HG03571 (cell line): ENCODE data around the gene CCND2.
A peak's percentile ranks its signal among the peaks of the same experiment; 100 is the strongest.
"Not testable (repeated sequence)": the region's sequence is repeated elsewhere in the genome, so short reads cannot be mapped to it uniquely, and the experiment has no call there.

ENCODE experiments used
- ATAC-seq: cut with Tn5 transposase; IDR thresholded peaks from one replicate; pipeline ENCODE4 v1.9.1; 2021; ENCODE audit not compliant: unreplicated experiment

The CCND2 gene

GRCh38 chr12:4273652-4274395 is at the start of gene CCND2:
CCND2 (plus strand) TSS chr12:4273762; CDS start chr12:4274041, 279 bp downstream.
- ATAC-seq: peak; percentile 26

DNA sequence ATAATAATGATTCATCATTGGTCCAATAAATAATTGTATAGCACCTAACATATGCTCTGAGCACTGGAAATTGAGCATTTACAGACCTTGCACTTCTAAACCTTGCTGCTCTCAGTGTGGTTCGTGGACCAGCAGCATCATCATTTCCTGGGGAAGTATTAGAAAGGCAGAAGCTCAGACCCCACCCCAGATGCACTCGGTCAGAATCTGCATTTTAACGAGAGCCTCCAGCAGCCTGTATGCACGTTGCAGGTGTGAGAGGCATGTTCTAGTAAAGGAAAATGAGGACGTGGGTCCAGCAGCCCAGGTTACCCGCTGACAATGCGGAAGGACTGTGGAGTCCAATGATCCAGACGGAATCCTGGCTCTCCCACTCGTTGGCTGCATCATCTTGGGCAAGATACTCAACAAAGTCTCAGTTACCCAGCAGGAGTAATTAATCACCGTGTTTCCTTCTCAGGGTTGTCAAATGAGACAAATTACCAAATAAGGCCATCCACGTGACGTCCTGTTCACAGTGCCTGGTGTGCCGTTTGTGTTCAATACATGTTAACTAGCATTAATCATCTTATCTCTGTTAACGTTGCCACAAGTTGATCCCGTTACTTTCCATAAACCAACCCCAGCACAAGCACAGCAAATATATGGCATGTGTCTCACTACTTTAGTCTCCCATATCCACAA is 49.2 kb upstream of the CCND2 start:
- no peak for ATAC-seq

- no peak for ATAC-seq
Observed at GRCh38 chr12:4225571-4225970, 48.0 kb upstream of the CCND2 start.

GRCh38 chr12:4227046-4227445 is 46.5 kb upstream of the CCND2 start:
- ATAC-seq: no peak

DNA sequence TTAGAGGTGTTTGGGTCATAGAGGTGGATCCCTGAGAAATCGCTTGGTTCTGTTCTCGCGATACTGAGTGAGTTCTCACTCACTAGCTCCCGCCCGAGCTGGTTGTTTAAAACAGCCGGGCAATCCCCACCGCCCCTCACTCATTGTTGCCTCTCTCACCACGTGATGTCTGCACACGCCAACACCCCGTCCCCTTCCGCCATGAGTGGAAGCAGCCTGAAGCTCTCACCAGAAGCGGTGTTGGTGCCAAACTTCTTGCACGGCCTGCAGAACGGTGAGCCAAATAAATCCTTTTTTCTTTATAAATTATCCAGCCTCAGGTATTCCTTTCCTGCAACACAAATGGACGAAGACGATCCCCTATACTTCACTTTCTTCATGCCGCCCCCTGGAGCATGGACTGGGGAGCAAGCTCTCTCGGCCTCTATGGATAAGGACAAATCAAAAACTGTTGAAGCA is 45.4 kb upstream of the CCND2 start:
- no peak for ATAC-seq

DNA sequence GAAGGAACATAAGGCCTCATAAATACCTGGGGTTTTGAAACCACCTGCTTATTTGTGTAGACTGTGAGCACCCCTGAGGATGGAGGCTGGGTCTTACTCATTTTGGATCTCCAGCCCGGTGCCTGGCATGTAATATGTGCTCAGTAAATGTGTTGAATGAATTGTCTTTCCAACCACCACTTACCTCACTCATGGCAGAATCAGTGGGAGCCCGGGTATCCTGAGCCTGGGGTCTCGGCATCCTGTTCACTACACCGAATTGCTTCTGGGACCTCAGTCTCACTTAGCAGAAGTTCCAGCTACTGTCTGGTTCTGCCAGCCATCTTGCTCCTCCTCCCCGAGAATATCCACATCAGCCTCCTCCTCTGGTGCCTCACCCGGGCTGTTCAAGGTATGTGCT is 43.0 kb upstream of the CCND2 start:
- no peak for ATAC-seq

DNA sequence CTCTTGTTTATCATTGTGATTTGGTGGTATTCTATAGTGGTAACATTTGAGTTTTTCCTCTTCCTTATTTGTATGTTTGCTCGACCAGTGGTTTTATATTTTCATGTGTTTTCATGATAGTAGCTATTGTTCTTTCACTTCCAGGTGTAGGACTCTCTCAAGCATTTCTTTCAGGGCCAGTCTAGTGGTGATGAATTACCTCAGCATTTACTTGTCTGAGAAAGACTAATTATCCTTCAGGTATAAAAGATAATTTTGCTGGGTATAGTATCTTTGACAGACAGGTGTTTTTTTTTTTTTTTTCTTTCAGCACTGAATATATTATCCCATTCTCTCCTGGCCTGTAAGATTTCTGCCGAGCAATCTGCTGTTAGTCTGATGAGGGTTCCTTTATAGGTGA is 35.0 kb upstream of the CCND2 start:
- ATAC-seq: no peak

- no peak for ATAC-seq
Observed at GRCh38 chr12:4239746-4240145, 33.8 kb upstream of the CCND2 start.

- ATAC-seq: no peak
Observed at GRCh38 chr12:4240161-4240783, 33.3 kb upstream of the CCND2 start.

- ATAC-seq: no peak
Observed at GRCh38 chr12:4240981-4241380, 32.6 kb upstream of the CCND2 start.

DNA sequence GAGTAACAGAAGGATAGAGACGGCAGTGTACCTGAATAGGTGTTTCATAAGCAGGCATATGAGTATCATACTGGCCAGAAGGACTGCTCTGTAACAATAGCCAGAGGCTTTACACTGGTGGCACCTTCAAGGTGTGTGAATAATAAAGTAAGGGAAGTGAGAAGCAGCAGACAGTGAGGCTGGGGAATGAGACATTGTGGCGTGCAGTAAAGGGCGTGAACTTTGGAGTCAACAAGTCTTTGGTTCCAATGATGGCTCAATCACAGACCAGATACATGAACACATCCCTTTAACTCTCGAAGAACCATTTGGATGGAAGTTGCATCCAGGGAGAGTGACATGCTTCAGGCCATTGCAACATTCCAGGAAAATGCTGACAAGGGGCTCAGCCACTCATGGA is 32.0 kb upstream of the CCND2 start:
- ATAC-seq: no peak

- no peak for ATAC-seq
Observed at GRCh38 chr12:4242595-4242994, 31.0 kb upstream of the CCND2 start.

GRCh38 chr12:4243091-4243490 is 30.5 kb upstream of the CCND2 start:
- no peak for ATAC-seq

DNA sequence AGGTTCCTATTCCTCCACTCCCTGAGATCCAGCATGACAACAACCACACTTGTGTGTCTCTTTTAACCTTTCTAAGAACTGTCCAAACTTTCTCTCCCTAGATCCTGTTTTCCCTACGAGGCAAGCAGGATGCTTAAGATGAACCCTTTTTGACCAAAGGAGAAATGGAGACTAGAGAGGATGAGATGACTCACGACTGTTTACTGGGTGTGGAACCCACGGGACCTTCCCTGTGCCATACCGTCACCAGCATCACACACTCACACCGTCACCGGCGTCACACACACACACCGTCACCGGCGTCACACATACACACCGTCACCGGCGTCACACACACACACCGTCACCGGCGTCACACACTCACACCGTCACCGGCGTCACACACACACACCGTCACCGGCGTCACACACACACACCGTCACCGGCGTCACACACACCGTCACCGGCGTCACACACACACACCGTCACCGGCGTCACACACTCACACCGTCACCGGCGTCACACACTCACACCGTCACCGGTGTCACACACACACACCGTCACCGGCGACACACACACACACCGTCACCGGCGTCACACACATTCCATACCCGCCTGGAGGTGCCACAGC is 30.0 kb upstream of the CCND2 start:
- ATAC-seq: not testable (repeated sequence)

DNA sequence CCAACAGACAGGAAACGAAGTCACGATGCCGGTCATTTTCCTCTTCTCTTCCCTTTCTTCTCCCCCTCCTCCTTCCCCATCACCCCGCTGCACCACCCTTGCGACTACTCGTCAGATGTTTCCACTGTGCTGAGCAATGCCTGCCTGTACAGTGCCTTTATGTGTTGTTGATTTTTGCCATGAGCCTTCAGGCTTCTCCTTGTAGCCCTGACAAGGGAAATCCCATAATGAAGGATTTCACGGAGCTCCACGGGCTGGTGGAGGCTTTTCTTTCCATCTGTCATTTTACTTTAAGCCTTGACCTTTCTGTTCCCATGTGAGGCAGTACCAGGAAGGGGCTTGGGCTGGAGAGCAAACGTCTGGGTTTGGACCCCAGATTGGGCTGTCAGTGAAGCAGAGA is 28.7 kb upstream of the CCND2 start:
- ATAC-seq: no peak

- ATAC-seq: no peak
Observed at GRCh38 chr12:4245446-4245845, 28.1 kb upstream of the CCND2 start.

GRCh38 chr12:4246116-4246515 is 27.4 kb upstream of the CCND2 start:
- ATAC-seq: no peak

- ATAC-seq: no peak
Observed at GRCh38 chr12:4250691-4251090, 22.9 kb upstream of the CCND2 start.

DNA sequence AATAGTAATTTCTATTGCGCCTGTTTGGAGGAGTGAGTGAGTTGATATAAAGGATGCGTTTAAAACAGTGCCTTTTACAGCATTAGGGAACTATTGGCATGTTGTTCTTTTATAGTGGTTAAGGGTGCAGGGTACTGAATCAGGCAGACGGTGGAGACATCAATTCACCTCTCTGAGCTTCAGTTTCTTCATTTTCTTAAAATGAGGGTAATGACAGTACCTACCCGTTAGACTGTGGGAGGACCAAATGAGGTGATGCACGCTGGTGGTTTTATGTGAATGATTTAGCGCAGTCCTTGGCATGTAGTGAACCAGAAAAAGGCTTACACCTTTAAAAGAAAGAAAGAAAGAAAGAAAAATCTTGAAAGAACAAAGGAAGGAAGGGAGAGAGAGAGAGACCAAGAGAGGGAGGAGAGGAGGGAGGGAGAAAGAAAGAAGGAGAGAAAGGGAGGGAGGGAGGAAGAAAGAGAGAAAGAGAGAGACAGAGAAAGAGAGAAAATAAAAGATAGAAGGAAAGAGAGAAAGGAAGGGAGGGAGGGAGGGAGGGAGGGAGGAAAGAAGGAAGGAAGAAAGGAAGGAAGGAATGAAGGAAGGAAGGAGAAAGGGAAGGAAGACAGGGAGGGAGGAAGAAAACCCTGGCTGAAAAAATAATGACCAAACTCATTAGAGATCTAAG is 22.2 kb upstream of the CCND2 start:
- no peak for ATAC-seq

GRCh38 chr12:4251967-4252366 is 21.6 kb upstream of the CCND2 start:
- no peak for ATAC-seq

- ATAC-seq: no peak
Observed at GRCh38 chr12:4252601-4253000, 21.0 kb upstream of the CCND2 start.
